K562 (cell line): ENCODE measurements around the gene NUBPL. TPM values are rescaled to one million over a fixed set of nuclear protein-coding genes. Genes with fewer than 3 reads are reported as not detected.

Source experiments
- ATAC-seq: fragments of 200-7000 bp; cut with Tn5 transposase; 3 replicates; pipeline ENCODE4 v1.9.1; 2020; ENCODE audit warnings: moderate library complexity
- BruUV-seq: library from RNA; stranded (reverse); fragments of 400-500 nt; replicated peaks from 2 replicates; lab custom pipeline; 2021; lab: Mats Ljungman, UMichigan
- CTCF ChIA-PET: fragments of 300-600 bp; formaldehyde crosslinking; extraction: SDS; loops from one replicate; lab custom pipeline; 2021; ENCODE audit warnings: low intra/inter-chr PET ratio; lab: Yijun Ruan, JAX
- POLR2A ChIA-PET: fragments of 300-600, 350-650 bp; sonication (Branson Sonifier 250); formaldehyde crosslinking; extraction: SDS; loops from one replicate; lab custom pipeline; 2021; ENCODE audit warnings: antibody characterized with exemption, inconsistent platforms; lab: Yijun Ruan, JAX
- DNase-seq, 4 experiments: peaks; one replicate each; pipeline versions ENCODE4 v3.0.0 to v3.0.0-alpha.2; 2011 to 2018; ENCODE audit warnings: low spot score in 3 of 4, mixed read lengths in 3 of 4; ENCODE audit errors: extremely low read depth in 1 of 4
- FAIRE-seq: peaks from 2 replicates; lab custom pipeline; 2011; peaks lifted over from hg19 to GRCh38; lab: Jason Lieb, UNC
- H2AFZ ChIP-seq: 2 replicates; pipeline ENCODE4 v1.6.0; 2011; ENCODE audit warnings: low read depth, low read length, control low read depth, inconsistent platforms
- H3K27ac ChIP-seq: fragments of 200-600 bp; 3 replicates; pipeline ENCODE4 v1.8.0; 2011; ENCODE audit warnings: low read depth, mild to moderate bottlenecking, control low read depth, inconsistent platforms, low read length, moderate library complexity, mixed read lengths; ENCODE audit errors: extremely low read depth
- H3K27me3 ChIP-seq, 2 experiments: fragments of 300-600 bp in 1 of 2; 2 replicates in 1 of 2; 3 replicates in 1 of 2; pipeline versions ENCODE4 v1.6.0 to v1.8.0; 2011; ENCODE audit warnings: inconsistent platforms in 2 of 2, low read length in 2 of 2, mild to moderate bottlenecking in 1 of 2, mixed read lengths in 1 of 2, moderate library complexity in 1 of 2; ENCODE audit not compliant: control insufficient read depth in 2 of 2, insufficient read depth in 2 of 2
- H3K36me3 ChIP-seq: fragments of 300-600 bp; 3 replicates; pipeline ENCODE4 v1.8.0; 2011; ENCODE audit warnings: mild to moderate bottlenecking, low read length, inconsistent platforms; ENCODE audit not compliant: control insufficient read depth, insufficient read depth
- H3K4me1 ChIP-seq, 2 experiments: fragments of 200-600 bp in 1 of 2; replicated peaks in 1 of 2; 2 replicates in 1 of 2; 3 replicates in 1 of 2; pipeline versions ENCODE4 v1.5.1 to v1.8.0; 2011; ENCODE audit warnings: inconsistent platforms in 2 of 2, low read length in 2 of 2, mild to moderate bottlenecking in 1 of 2, mixed read lengths in 1 of 2, moderate library complexity in 1 of 2; ENCODE audit not compliant: control insufficient read depth in 2 of 2, insufficient read depth in 2 of 2
- H3K4me2 ChIP-seq: 2 replicates; pipeline ENCODE4 v1.6.1; 2011; ENCODE audit warnings: low read length, control low read depth, inconsistent platforms, mixed read lengths; ENCODE audit not compliant: insufficient read depth
- H3K4me3 ChIP-seq: fragments of 200-600 bp; sonication (generic), shearing (Covaris generic); 2 replicates; pipeline ENCODE4 v1.5.1; 2016; ENCODE audit warnings: control low read depth, inconsistent platforms
- H3K79me2 ChIP-seq: fragments of 200-600 bp; 3 replicates; pipeline ENCODE4 v1.8.0; 2011; ENCODE audit warnings: low read length, inconsistent platforms; ENCODE audit not compliant: control insufficient read depth, insufficient read depth
- H3K9ac ChIP-seq, 2 experiments: 2 replicates each; pipeline versions ENCODE4 v1.6.0 to v1.6.1; 2011; ENCODE audit warnings: low read depth in 2 of 2, low read length in 2 of 2, control low read depth in 1 of 2, inconsistent platforms in 1 of 2, mild to moderate bottlenecking in 1 of 2, mixed read lengths in 1 of 2; ENCODE audit not compliant: insufficient read depth in 1 of 2
- H3K9me1 ChIP-seq: one replicate; pipeline ENCODE4 v1.6.0; 2011; ENCODE audit warnings: inconsistent platforms, mild to moderate bottlenecking, low read length, moderate library complexity; ENCODE audit not compliant: control insufficient read depth, insufficient read depth
- H3K9me3 ChIP-seq: replicated peaks from 2 replicates; pipeline ENCODE4 v1.5.1; 2011; ENCODE audit warnings: low read depth, low read length, inconsistent platforms; ENCODE audit not compliant: control insufficient read depth, insufficient read depth
- H4K20me1 ChIP-seq: replicated peaks from 2 replicates; pipeline ENCODE4 v1.6.1; 2011; ENCODE audit warnings: low read length, inconsistent platforms, mixed read lengths; ENCODE audit not compliant: control insufficient read depth, insufficient read depth
- AFF4 ChIP-seq: sonication (generic); formaldehyde crosslinking; IDR thresholded peaks from 2 replicates; pipeline ENCODE4 v1.8.0; 2023; ENCODE audit warnings: mild to moderate bottlenecking, missing genetic modification reagents
- BACH1 ChIP-seq: fragments of 200-800 bp; sonication (Bioruptor generic); IDR thresholded peaks from 2 replicates; pipeline ENCODE4 v1.6.1; 2016; ENCODE audit warnings: missing genetic modification characterization, missing compliant biosample characterization
- BHLHE40 ChIP-seq: IDR thresholded peaks from 2 replicates; pipeline ENCODE4 v1.6.1; 2011; ENCODE audit warnings: low read length, improper control_type of control experiment
- BRCA1 ChIP-seq, 2 experiments: fragments of 450-650 bp in 1 of 2; sonication (generic) in 1 of 2; formaldehyde crosslinking in 1 of 2; IDR thresholded peaks; 2 replicates each; pipeline versions ENCODE4 v1.5.0 to v1.6.1; 2017 to 2020; ENCODE audit warnings: mild to moderate bottlenecking in 1 of 2, missing genetic modification reagents in 1 of 2
- CBX8 ChIP-seq: fragments of 200-600 bp; sonication (generic); IDR thresholded peaks from 2 replicates; pipeline ENCODE4 v1.6.1; 2012; ENCODE audit warnings: borderline replicate concordance, mixed run types, low read depth, mild to moderate bottlenecking, moderate library complexity, mixed read lengths, low read length, control low read depth, inconsistent platforms; ENCODE audit not compliant: poor library complexity, severe bottlenecking; ENCODE audit errors: extremely low read depth
- CEBPB ChIP-seq: fragments of 450-650 bp; IDR thresholded peaks from 2 replicates; pipeline ENCODE4 v1.6.1; 2016; ENCODE audit warnings: missing genetic modification characterization, missing compliant biosample characterization
- FOXA1 ChIP-seq: fragments of 450-650 bp; IDR thresholded peaks from 2 replicates; pipeline ENCODE4 v1.6.1; 2016; ENCODE audit warnings: mild to moderate bottlenecking, borderline replicate concordance
- HIVEP1 ChIP-seq: fragments of 250-450 bp; sonication (Bioruptor Pico); IDR thresholded peaks from 2 replicates; pipeline ENCODE4 v1.4.0; 2020; ENCODE audit warnings: mild to moderate bottlenecking
- TBP ChIP-seq: optimal IDR thresholded peaks from 2 replicates; pipeline ENCODE3; 2011; ENCODE audit warnings: low read depth, low read length, improper control_type of control experiment
- ZBTB11 ChIP-seq, 3 experiments: fragments of 200-800 bp in 1 of 3; fragments of 250-450 bp in 1 of 3; fragments of 450-650 bp in 1 of 3; sonication (Bioruptor Pico) in 1 of 3; sonication (Bioruptor generic) in 1 of 3; formaldehyde crosslinking in 1 of 3; IDR thresholded peaks; 2 replicates each; pipeline versions ENCODE4 v1.6.1 to v1.8.0; 2016 to 2022; ENCODE audit warnings: mild to moderate bottlenecking in 2 of 3, missing genetic modification characterization in 2 of 3, missing compliant biosample characterization in 1 of 3, moderate library complexity in 1 of 3
- ZNF124 ChIP-seq: sonication (generic); formaldehyde crosslinking; IDR thresholded peaks from 2 replicates; pipeline ENCODE4 v1.8.1; 2022; ENCODE audit warnings: missing genetic modification reagents
- ZNF740 ChIP-seq, 3 experiments: fragments of 200-800 bp in 1 of 3; sonication (Bioruptor generic) in 1 of 3; sonication (generic) in 1 of 3; formaldehyde crosslinking in 1 of 3; IDR thresholded peaks; 2 replicates each; pipeline versions ENCODE4 v1.6.1 to v1.8.0; 2016 to 2022; ENCODE audit warnings: mild to moderate bottlenecking in 2 of 3, missing compliant biosample characterization in 2 of 3, missing genetic modification characterization in 2 of 3, missing genetic modification reagents in 1 of 3
- ZZZ3 ChIP-seq: fragments of 450-650 bp; IDR thresholded peaks from 2 replicates; pipeline ENCODE4 v1.6.1; 2016; ENCODE audit warnings: antibody characterized with exemption, mild to moderate bottlenecking, moderate library complexity
- WGBS: fragments of 100-300 bp; shearing (Covaris generic); methylation state at CpG from one replicate; pipeline ENCODE4 v1.1.6; 2016; ENCODE audit warnings: low coverage, mixed read lengths; ENCODE audit not compliant: insufficient coverage; ENCODE audit errors: missing lambda C conversion rate; 5-methylcytosine and 5-hydroxymethylcytosine counted together
- in situ Hi-C: fragments of 300-500 bp; cut with MboI; formaldehyde crosslinking; loops from 4 replicates; pipeline ENCODE4 v1.15.0; 2018; ENCODE audit warnings: inconsistent platforms, mixed read lengths
- intact Hi-C: fragments of 100-400 bp; cut with micrococcal nuclease; formaldehyde crosslinking; loops from 2 replicates; pipeline ENCODE4 v1.14.2; 2022
- polyA plus RNA-seq, 8 experiments: library from polyadenylated mRNA; depleted of rRNA in 4 of 8; stranded (reverse) in 5 of 8; unstranded in 3 of 8; fragments of >200 nt; fragmentation: Nextera tagmentation in 2 of 8; fragmentation: Illumina TruSeq in 1 of 8; extraction: Ambion mirVana in 2 of 8; extraction: Trizol in 1 of 8; gene quantifications; 2 replicates each; pipeline versions ENCODE4 v1.2.1 to v1.2.3, GENCODE V29; 2011 to 2014; ENCODE audit warnings: inconsistent platforms in 1 of 8, missing spikeins in 1 of 8
- total RNA-seq, 7 experiments: library from RNA; depleted of rRNA in 6 of 7; stranded (reverse); fragments of >200 nt in 6 of 7; fragmentation: Illumina TruSeq in 2 of 7; extraction: Trizol in 2 of 7; gene quantifications; 2 replicates each; pipeline versions ENCODE4 v1.2.1 to v1.2.3, GENCODE V29; 2011 to 2021; ENCODE audit warnings: low replicate concordance in 1 of 7

NUBPL gene
- total and polyA plus RNA-seq, 9 of the 15 experiments (the other 6 are each of a cell fraction or from before 2014, with no cell fraction given): 3.2 to 8.7 (median 6.1) TPM

GRCh38 chr14:31842899-31843298 lies 281.7 kb downstream of the NUBPL start:
- H2AFZ ChIP-seq: no peak overlapping the region
- ChIA-PET CTCF (no interaction called here), POLR2A (no interaction called here)
- no peaks in the 10 kb centered on the region for H3K27me3 ChIP-seq
- H3K27ac ChIP-seq: no peak overlapping the region
- no peak overlapping the region for H3K4me2 ChIP-seq
- ATAC-seq (no peak), DNase-seq (no peak), FAIRE-seq (no peak)
- no peaks in the 10 kb centered on the region for H3K4me1 ChIP-seq
- H3K9me1 ChIP-seq: no peaks in the 10 kb centered on the region
- H3K4me3 ChIP-seq: no peak overlapping the region
- no peak overlapping the region for H3K9ac ChIP-seq
- no TSS peak for BruUV-seq
- no peaks in the 10 kb centered on the region for H3K9me3 ChIP-seq
- intact Hi-C loops: no loop called here
- in situ Hi-C loops: no loop called here
- no peaks in the 10 kb centered on the region for H3K36me3 ChIP-seq
- 11% methylated on average over 1 of the region's 2 CpGs for WGBS
- no peaks in the 10 kb centered on the region for H4K20me1 ChIP-seq
- no peaks in the 10 kb centered on the region for H3K79me2 ChIP-seq
- no peak for TF ChIP-seq ZNF740 (CRISPR knock-in tag; IDR thresholded peaks at IDR 0.05)
- TF ChIP-seq ZNF740 (tag; IDR thresholded peaks at IDR 0.05): no peak
- TF ChIP-seq TBP: no peak
- TF ChIP-seq CEBPB (tag): no peak
- no peak for TF ChIP-seq ZNF124 (CRISPR knock-in tag)
- no peak for TF ChIP-seq ZZZ3
- no peak for TF ChIP-seq BRCA1 (IDR thresholded peaks at IDR 0.05)
- TF ChIP-seq BRCA1 (CRISPR knock-in tag; IDR thresholded peaks at IDR 0.05): no peak
- no peak for TF ChIP-seq ZBTB11 (CRISPR knock-in tag; IDR thresholded peaks at IDR 0.05)
- TF ChIP-seq CBX8: no peak
- TF ChIP-seq AFF4 (CRISPR knock-in tag): no peak
- TF ChIP-seq BACH1 (tag): no peak
- TF ChIP-seq HIVEP1: no peak
- no peak for TF ChIP-seq FOXA1
- TF ChIP-seq BHLHE40: no peak
